HEK293T (cell line): ENCODE results near the gene ITGA11.

ENCODE experiments used
- CTCF ChIA-PET: fragments of 350-600 bp; formaldehyde crosslinking; extraction: SDS; loops from one replicate; lab custom pipeline; 2021; ENCODE audit warnings: antibody characterized with exemption, inconsistent platforms; lab: Yijun Ruan, JAX
- POLR2A ChIA-PET: fragments of 350-600 bp; formaldehyde crosslinking; extraction: SDS; loops from one replicate; lab custom pipeline; 2020; ENCODE audit warnings: antibody characterized with exemption, inconsistent platforms; lab: Yijun Ruan, JAX
- DNase-seq: peaks from one replicate; pipeline ENCODE4 v3.0.0; 2012; ENCODE audit warnings: mixed read lengths; ENCODE audit errors: extremely low spot score
- ARNT ChIP-seq: fragments of 450-650 bp; IDR thresholded peaks from 2 replicates; pipeline ENCODE4 v1.6.1; 2017; ENCODE audit warnings: mild to moderate bottlenecking
- BHLHE40 ChIP-seq: fragments of 450-650 bp; IDR thresholded peaks from 2 replicates; pipeline ENCODE4 v1.6.1; 2016; ENCODE audit warnings: mild to moderate bottlenecking, moderate library complexity, borderline replicate concordance
- CTBP1 ChIP-seq: fragments of 450-650 bp; IDR thresholded peaks from 2 replicates; pipeline ENCODE4 v1.6.1; 2016; ENCODE audit warnings: borderline replicate concordance
- ELF4 ChIP-seq: fragments of 450-650 bp; IDR thresholded peaks from 2 replicates; pipeline ENCODE4 v1.6.1; 2017; ENCODE audit warnings: antibody characterized with exemption
- FOXA1 ChIP-seq: fragments of 450-650 bp; IDR thresholded peaks from 2 replicates; pipeline ENCODE4 v1.6.1; 2016; ENCODE audit warnings: mild to moderate bottlenecking
- FOXK2 ChIP-seq: fragments of 450-650 bp; IDR thresholded peaks from 2 replicates; pipeline ENCODE4 v1.6.1; 2016; ENCODE audit warnings: mild to moderate bottlenecking
- FOXM1 ChIP-seq: fragments of 450-650 bp; IDR thresholded peaks from 2 replicates; pipeline ENCODE4 v1.6.1; 2017; ENCODE audit warnings: mild to moderate bottlenecking, borderline replicate concordance
- HDGF ChIP-seq: fragments of 450-650 bp; IDR thresholded peaks from 2 replicates; pipeline ENCODE4 v1.6.1; 2017; ENCODE audit warnings: antibody characterized with exemption, borderline replicate concordance
- L3MBTL2 ChIP-seq: fragments of 450-650 bp; conservative IDR thresholded peaks from 2 replicates; pipeline ENCODE4 v1.6.1; 2016; ENCODE audit warnings: mild to moderate bottlenecking
- LEF1 ChIP-seq: fragments of 450-650 bp; IDR thresholded peaks from 2 replicates; pipeline ENCODE4 v1.6.1; 2017; ENCODE audit warnings: mild to moderate bottlenecking, borderline replicate concordance
- NFRKB ChIP-seq: fragments of 450-650 bp; IDR thresholded peaks from 2 replicates; pipeline ENCODE4 v1.6.1; 2016; ENCODE audit warnings: mild to moderate bottlenecking, moderate library complexity
- SP1 ChIP-seq: fragments of 450-650 bp; IDR thresholded peaks from 2 replicates; pipeline ENCODE4 v1.6.1; 2017
- SUZ12 ChIP-seq: fragments of 450-650 bp; IDR thresholded peaks from 2 replicates; pipeline ENCODE4 v1.6.1; 2016; ENCODE audit warnings: mild to moderate bottlenecking
- TARDBP ChIP-seq: fragments of 450-650 bp; IDR thresholded peaks from 2 replicates; pipeline ENCODE4 v1.6.1; 2016
- ZNF384 ChIP-seq: fragments of 450-650 bp; IDR thresholded peaks from 2 replicates; pipeline ENCODE4 v1.6.1; 2016
- TF ChIP-seq, protein P1 (sequence below): fragments of 450-650 bp; IDR thresholded peaks from 2 replicates; pipeline ENCODE4 v1.6.1; 2016

ITGA11 gene

DNA sequence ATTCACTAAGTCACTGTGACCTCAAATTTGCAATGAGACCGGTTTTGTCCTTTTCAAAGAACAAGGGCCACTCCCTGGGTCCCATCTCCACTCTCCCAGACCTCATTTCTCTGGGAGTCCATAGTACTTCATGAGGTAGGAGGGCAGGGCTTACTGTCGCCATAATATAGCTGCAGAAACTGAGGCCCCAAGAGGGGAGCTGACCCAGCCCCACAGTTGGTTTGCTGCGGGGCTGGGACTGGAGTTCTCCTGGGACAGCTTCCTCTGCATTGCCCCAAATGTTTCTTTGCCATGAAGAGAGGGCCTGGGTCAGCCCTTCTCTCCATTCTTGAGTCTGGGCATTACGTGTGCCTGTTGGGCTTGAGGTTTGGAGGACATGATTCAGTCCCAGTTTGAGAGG is 60.1 kb downstream of the ITGA11 start:
- ChIA-PET POLR2A (no interaction called here), CTCF (interaction anchor here (0.6 kb wide), 1 partner anchor 56 kb away, joined by 3 read pairs; no protein-coding TSS in a partner anchor)
- DNase-seq, result no peak
- TF ChIP-seq CTBP1 (no peak), ELF4 (no peak), FOXK2 (no peak), FOXM1 (no peak), HDGF (no peak), LEF1 (no peak)
- TF ChIP-seq, protein P1, sequence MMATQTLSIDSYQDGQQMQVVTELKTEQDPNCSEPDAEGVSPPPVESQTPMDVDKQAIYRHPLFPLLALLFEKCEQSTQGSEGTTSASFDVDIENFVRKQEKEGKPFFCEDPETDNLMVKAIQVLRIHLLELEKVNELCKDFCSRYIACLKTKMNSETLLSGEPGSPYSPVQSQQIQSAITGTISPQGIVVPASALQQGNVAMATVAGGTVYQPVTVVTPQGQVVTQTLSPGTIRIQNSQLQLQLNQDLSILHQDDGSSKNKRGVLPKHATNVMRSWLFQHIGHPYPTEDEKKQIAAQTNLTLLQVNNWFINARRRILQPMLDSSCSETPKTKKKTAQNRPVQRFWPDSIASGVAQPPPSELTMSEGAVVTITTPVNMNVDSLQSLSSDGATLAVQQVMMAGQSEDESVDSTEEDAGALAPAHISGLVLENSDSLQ, result no peak

DNA sequence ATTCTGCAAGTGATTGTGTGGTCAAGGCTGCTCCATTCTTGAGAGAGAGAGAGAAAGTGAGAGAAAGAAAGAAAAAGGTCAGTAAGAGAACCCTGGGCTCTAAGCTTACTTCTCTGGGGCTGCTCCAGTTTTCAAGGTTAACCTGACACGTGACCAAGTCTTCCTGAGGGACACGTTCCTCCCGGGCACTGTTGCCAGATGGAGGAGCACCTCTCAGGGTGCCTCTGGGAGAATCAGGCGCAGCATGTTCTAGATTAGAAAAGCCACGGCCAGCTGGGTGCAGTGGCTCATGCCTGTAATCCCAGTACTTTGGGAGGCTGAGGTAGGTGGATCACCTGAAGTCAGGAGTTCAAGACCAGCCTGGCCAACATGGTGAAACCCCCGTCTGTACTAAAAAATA is 60.8 kb downstream of the ITGA11 start:
- TF ChIP-seq TARDBP, result no peak
- no peak for TF ChIP-seq NFRKB
- TF ChIP-seq FOXK2, result no peak
- TF ChIP-seq ARNT, result no peak
- TF ChIP-seq HDGF, result no peak
- TF ChIP-seq L3MBTL2, result no peak
- TF ChIP-seq FOXM1, result no peak
- TF ChIP-seq, protein P1, result no peak
- TF ChIP-seq CTBP1, result no peak
- TF ChIP-seq SP1, result no peak
- TF ChIP-seq LEF1, result no peak
- TF ChIP-seq ZNF384, result no peak
- TF ChIP-seq BHLHE40, result no peak
- ChIA-PET POLR2A (no interaction called here), CTCF (interaction anchor here (1.0 kb wide), 1 partner anchor 8 kb away, joined by 3 read pairs; no protein-coding TSS in a partner anchor)
- DNase-seq, result no peak

DNA sequence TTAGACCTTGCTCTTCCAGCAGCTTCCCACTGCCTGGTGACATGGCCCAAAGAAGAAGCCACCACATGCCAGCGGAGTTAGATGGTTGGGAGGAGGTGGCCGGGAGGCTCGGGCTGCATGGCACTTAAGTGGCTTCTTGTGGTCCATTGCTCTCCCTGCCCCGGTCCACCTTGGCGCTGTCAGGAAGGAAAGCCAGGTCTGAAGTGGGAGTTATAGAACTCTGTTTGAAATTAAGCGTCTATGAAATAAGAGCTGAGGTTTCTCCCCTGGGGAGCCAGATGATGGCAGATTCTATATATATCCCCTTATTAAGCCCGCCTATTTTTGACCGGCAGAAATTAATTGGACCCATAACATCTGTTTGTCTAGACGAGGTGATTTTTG is 61.2 kb downstream of the ITGA11 start:
- CTCF ChIA-PET, result interaction anchor here (1.0 kb wide), 1 partner anchor 9 kb away, joined by 3 read pairs; no protein-coding TSS in a partner anchor
- POLR2A ChIA-PET, result no interaction called here
- DNase-seq, result no peak
- TF ChIP-seq ELF4, result no peak
- no peak for TF ChIP-seq FOXM1
- no peak for TF ChIP-seq SP1
- no peak for TF ChIP-seq ZNF384
- TF ChIP-seq L3MBTL2, result no peak
- TF ChIP-seq TARDBP, result no peak
- no peak for TF ChIP-seq ARNT
- no peak for TF ChIP-seq HDGF
- TF ChIP-seq FOXA1, result no peak

DNA sequence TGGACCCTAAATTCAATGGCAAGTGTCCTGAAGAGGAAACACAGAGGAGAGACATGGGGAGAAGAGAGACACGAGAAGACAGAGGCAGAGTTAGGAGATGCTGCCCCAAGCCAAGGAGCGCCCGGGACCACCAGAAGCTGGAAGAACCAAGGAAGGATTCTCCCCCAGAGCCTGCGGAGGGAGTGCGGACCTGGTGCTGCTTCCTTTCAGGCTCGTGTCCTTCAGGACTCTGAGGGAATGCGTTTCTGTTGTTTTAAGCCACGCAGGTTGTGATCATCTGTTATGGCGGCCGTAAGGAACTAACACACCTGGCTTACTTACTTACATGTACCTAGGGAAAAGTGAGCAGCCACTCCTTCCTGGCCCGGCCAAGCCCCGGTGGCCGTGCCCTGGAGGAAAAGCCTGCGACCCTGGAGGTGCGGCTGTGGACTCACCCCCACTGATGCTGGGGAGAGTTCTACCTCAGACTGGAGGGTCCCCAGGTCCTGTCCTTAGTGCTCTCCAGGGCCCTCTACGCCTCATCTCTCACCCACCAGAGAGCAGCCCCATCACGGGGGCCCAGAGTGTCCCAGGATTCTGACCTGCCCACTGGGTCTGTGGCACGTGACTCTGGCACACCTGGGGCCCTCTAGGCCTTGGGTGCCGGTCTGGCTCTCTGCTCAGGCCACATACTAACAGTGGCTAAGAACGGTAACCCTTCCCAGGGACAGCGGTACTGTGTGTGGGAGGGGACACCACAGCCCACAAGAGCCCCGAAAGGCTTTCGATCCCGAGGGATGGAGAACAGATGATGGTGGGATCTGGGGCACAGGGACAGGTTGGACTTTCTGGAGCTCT is 61.8 kb downstream of the ITGA11 start:
- no peak for DNase-seq
- TF ChIP-seq ZNF384, result no peak
- no peak for TF ChIP-seq FOXM1
- TF ChIP-seq ARNT, result no peak
- no peak for TF ChIP-seq SUZ12
- no peak for TF ChIP-seq FOXA1
- TF ChIP-seq, protein P1, result no peak
- TF ChIP-seq HDGF, result no peak
- TF ChIP-seq NFRKB, result no peak
- no peak for TF ChIP-seq ELF4
- CTCF ChIA-PET, result interaction anchor here (0.6 to 1.0 kb wide), 2 partner anchors 9 to 494 kb away, joined by 3 read pairs; no protein-coding TSS in a partner anchor
- POLR2A ChIA-PET, result interaction anchor here (0.7 kb wide), 1 partner anchor 9 kb away, joined by 3 read pairs; no protein-coding TSS in a partner anchor

DNA sequence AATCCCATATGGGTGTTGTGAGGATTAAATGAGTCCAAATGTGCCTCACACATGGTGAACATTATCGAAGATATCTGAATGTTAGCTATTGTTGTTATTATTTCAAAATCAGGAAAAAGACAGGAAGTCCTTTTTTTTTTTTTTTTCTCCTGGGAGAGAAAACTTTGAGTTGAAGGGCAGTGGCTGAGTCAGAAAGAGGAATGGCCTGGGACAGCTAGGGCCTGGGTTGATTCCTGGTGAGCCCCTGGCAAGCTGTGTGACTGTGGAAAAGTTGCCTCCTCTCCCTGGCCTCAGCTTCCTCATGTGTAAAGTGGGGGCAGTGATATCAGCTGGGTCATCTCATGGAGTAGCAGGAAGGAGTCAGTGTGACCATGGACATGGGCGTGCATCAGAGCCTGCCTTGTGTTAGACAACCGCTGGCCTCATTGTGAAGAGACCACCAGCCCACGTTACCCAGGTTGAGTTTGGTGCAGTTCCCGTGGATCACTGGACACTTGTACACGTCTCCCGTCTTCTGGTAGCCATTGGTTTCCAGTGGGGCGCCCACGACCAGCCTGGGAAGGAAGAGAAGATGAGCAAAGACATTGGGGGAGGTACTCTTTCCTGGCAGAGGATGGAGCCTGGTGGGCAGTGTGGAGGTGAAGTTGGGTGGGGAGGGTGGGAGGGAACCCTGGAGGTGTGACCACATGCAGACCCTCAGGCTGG is 63.1 kb downstream of the ITGA11 start:
- CTCF ChIA-PET, result no interaction called here
- POLR2A ChIA-PET, result no interaction called here
- DNase-seq, result no peak
- TF ChIP-seq L3MBTL2 (no peak), CTBP1 (no peak), SUZ12 (no peak), TARDBP (no peak), LEF1 (no peak), FOXM1 (no peak), FOXA1 (no peak), ARNT (no peak), ZNF384 (no peak), SP1 (no peak), ELF4 (no peak), FOXK2 (no peak)
- TF ChIP-seq, protein P1, result no peak
